Nephron (organoid): ENCODE results near the gene LRPAP1.

Experiments
- H3K27ac Mint-ChIP-seq, 3 experiments: 2 replicates each; pipeline ENCODE4 v1.8.0; 2020; ENCODE audit warnings: mixed read lengths in 3 of 3, mild to moderate bottlenecking in 2 of 3, moderate library complexity in 1 of 3
- H3K27me3 Mint-ChIP-seq: 2 replicates; pipeline ENCODE4 v1.8.0; 2021; ENCODE audit warnings: low read depth, mild to moderate bottlenecking, moderate library complexity, mixed read lengths
- H3K36me3 Mint-ChIP-seq: 2 replicates; pipeline ENCODE4 v1.8.0; 2020; ENCODE audit warnings: low read depth, mixed read lengths
- H3K4me1 Mint-ChIP-seq: 2 replicates; pipeline ENCODE4 v1.8.0; 2020; ENCODE audit warnings: mixed read lengths
- H3K4me3 Mint-ChIP-seq, 3 experiments: 2 replicates each; pipeline ENCODE4 v1.8.0; 2020; ENCODE audit warnings: mild to moderate bottlenecking in 3 of 3, mixed read lengths in 3 of 3, moderate library complexity in 2 of 3
- H3K9me3 Mint-ChIP-seq: 2 replicates; pipeline ENCODE4 v1.8.0; 2020; ENCODE audit warnings: mixed read lengths
- CTCF ChIP-seq, 3 experiments: fragments of 200-600 bp; sonication (generic); IDR thresholded peaks; one replicate each; pipeline ENCODE4 v1.5.0; 2021; ENCODE audit warnings: antibody characterized with exemption in 3 of 3; ENCODE audit not compliant: unreplicated experiment in 3 of 3

The LRPAP1 gene

GRCh38 chr4:3510481-3510880 lies 21.7 kb downstream of the LRPAP1 start:
- Mint-ChIP-seq H3K36me3 (peaks cover 67% of the 10 kb centered on the region), H3K9me3 (no peaks in the 10 kb centered on the region), H3K4me3 (no peak overlapping the region), H3K27ac (no peak overlapping the region), H3K27me3 (no peaks in the 10 kb centered on the region), H3K4me1 (no peaks in the 10 kb centered on the region)
- no peak for TF ChIP-seq CTCF (IDR thresholded peaks at IDR 0.05; ENCODE audit: unreplicated experiment in 3 of 3)

- H3K27me3 Mint-ChIP-seq: no peaks in the 10 kb centered on the region
- no peaks in the 10 kb centered on the region for H3K4me1 Mint-ChIP-seq
- no peak overlapping the region for H3K27ac Mint-ChIP-seq
- peaks cover 66% of the 10 kb centered on the region for H3K36me3 Mint-ChIP-seq
- TF ChIP-seq CTCF (IDR thresholded peaks at IDR 0.05; ENCODE audit: unreplicated experiment in 3 of 3): no peak
- H3K9me3 Mint-ChIP-seq: no peaks in the 10 kb centered on the region
- no peak overlapping the region for H3K4me3 Mint-ChIP-seq
These were observed 23.7 kb downstream of the LRPAP1 start for GRCh38 chr4:3508542-3508941.

- peaks cover 44% of the 10 kb centered on the region for H3K36me3 Mint-ChIP-seq
- no peak for TF ChIP-seq CTCF (IDR thresholded peaks at IDR 0.05; ENCODE audit: unreplicated experiment in 3 of 3)
- no peaks in the 10 kb centered on the region for H3K27me3 Mint-ChIP-seq
- no peaks in the 10 kb centered on the region for H3K4me1 Mint-ChIP-seq
- H3K9me3 Mint-ChIP-seq: no peaks in the 10 kb centered on the region
- no peak overlapping the region for H3K4me3 Mint-ChIP-seq
- no peak overlapping the region for H3K27ac Mint-ChIP-seq
These were observed 27.0 kb downstream of the LRPAP1 start for GRCh38 chr4:3505231-3505630.

- no peaks in the 10 kb centered on the region for H3K4me1 Mint-ChIP-seq
- no peak overlapping the region for H3K4me3 Mint-ChIP-seq
- H3K36me3 Mint-ChIP-seq: peaks cover 30% of the 10 kb centered on the region
- H3K27me3 Mint-ChIP-seq: no peaks in the 10 kb centered on the region
- H3K9me3 Mint-ChIP-seq: no peaks in the 10 kb centered on the region
- no peak for TF ChIP-seq CTCF (IDR thresholded peaks at IDR 0.05; ENCODE audit: unreplicated experiment in 3 of 3)
- H3K27ac Mint-ChIP-seq: no peak overlapping the region
These were observed 29.0 kb downstream of the LRPAP1 start for GRCh38 chr4:3502941-3503936.

GRCh38 chr4:3501825-3502425 lies 30.3 kb downstream of the LRPAP1 start:
- no peaks in the 10 kb centered on the region for H3K4me1 Mint-ChIP-seq
- H3K9me3 Mint-ChIP-seq: no peaks in the 10 kb centered on the region
- no peak for TF ChIP-seq CTCF (IDR thresholded peaks at IDR 0.05; ENCODE audit: unreplicated experiment in 3 of 3)
- H3K36me3 Mint-ChIP-seq: peaks cover 20% of the 10 kb centered on the region
- H3K27ac Mint-ChIP-seq: no peak overlapping the region
- no peak overlapping the region for H3K4me3 Mint-ChIP-seq
- no peaks in the 10 kb centered on the region for H3K27me3 Mint-ChIP-seq
